H9 (cell line): ENCODE results near the gene PUM1. TPM values are rescaled to one million over a fixed set of nuclear protein-coding genes. Genes with fewer than 3 reads are reported as not detected.

Experiments
- DNase-seq: peaks from one replicate; pipeline ENCODE4 v3.0.0-alpha.2; 2017
- H2AFZ ChIP-seq: one replicate; pipeline ENCODE4 v1.6.1; 2013; ENCODE audit warnings: mild to moderate bottlenecking, low read length, control low read depth, moderate library complexity
- H2AK5ac ChIP-seq: 2 replicates; pipeline ENCODE4 v1.6.1; 2013; ENCODE audit warnings: low read length, control low read depth, mixed read lengths; ENCODE audit not compliant: insufficient read length
- H2BK120ac ChIP-seq: one replicate; pipeline ENCODE4 v1.6.1; 2013; ENCODE audit warnings: low read depth, mild to moderate bottlenecking, low read length, control low read depth, inconsistent platforms; ENCODE audit not compliant: poor library complexity, severe bottlenecking
- H2BK12ac ChIP-seq: 2 replicates; pipeline ENCODE4 v1.6.1; 2013; ENCODE audit warnings: low read length, control low read depth, mixed read lengths, low read depth; ENCODE audit not compliant: insufficient read length
- H2BK15ac ChIP-seq: 2 replicates; pipeline ENCODE4 v1.6.1; 2013; ENCODE audit warnings: low read depth, low read length, control low read depth
- H2BK20ac ChIP-seq: one replicate; pipeline ENCODE4 v1.6.1; 2013; ENCODE audit warnings: low read depth, mild to moderate bottlenecking, low read length, control low read depth, inconsistent platforms; ENCODE audit not compliant: poor library complexity, severe bottlenecking
- H2BK5ac ChIP-seq: 2 replicates; pipeline ENCODE4 v1.6.1; 2013; ENCODE audit warnings: low read length, control low read depth, mixed read lengths; ENCODE audit not compliant: insufficient read length
- H3K14ac ChIP-seq: 2 replicates; pipeline ENCODE4 v1.6.1; 2013; ENCODE audit warnings: low read length, control low read depth; ENCODE audit not compliant: insufficient read depth
- H3K18ac ChIP-seq: 2 replicates; pipeline ENCODE4 v1.6.1; 2013; ENCODE audit warnings: low read depth, mild to moderate bottlenecking, mixed read lengths, low read length, control low read depth; ENCODE audit not compliant: insufficient read length
- H3K23ac ChIP-seq: 2 replicates; pipeline ENCODE4 v1.6.1; 2013; ENCODE audit warnings: low read length, control low read depth, mixed read lengths, low read depth; ENCODE audit not compliant: insufficient read length
- H3K23me2 ChIP-seq: 2 replicates; pipeline ENCODE4 v1.6.1; 2013; ENCODE audit warnings: low read depth, mild to moderate bottlenecking, mixed read lengths, low read length, control low read depth; ENCODE audit not compliant: insufficient read length, poor library complexity, severe bottlenecking
- H3K27ac ChIP-seq: 2 replicates; pipeline ENCODE4 v1.5.1; 2013; ENCODE audit warnings: low read length, control low read depth, mixed read lengths, low read depth; ENCODE audit not compliant: insufficient read length
- H3K27me3 ChIP-seq: 2 replicates; pipeline ENCODE4 v1.6.1; 2013; ENCODE audit warnings: low read length, control low read depth, inconsistent platforms; ENCODE audit not compliant: insufficient read depth
- H3K4ac ChIP-seq: 2 replicates; pipeline ENCODE4 v1.6.1; 2013; ENCODE audit warnings: low read depth, mild to moderate bottlenecking, control low read depth, inconsistent platforms, low read length, moderate library complexity
- H3K4me1 ChIP-seq: 2 replicates; pipeline ENCODE4 v1.6.1; 2013; ENCODE audit warnings: low read length, control low read depth, inconsistent platforms; ENCODE audit not compliant: insufficient read depth
- H3K4me2 ChIP-seq: 2 replicates; pipeline ENCODE4 v1.6.1; 2013; ENCODE audit warnings: low read length, control low read depth, mixed read lengths; ENCODE audit not compliant: insufficient read length, insufficient read depth
- H3K56ac ChIP-seq: 2 replicates; pipeline ENCODE4 v1.6.1; 2013; ENCODE audit warnings: low read depth, mild to moderate bottlenecking, mixed read lengths, low read length, control low read depth; ENCODE audit not compliant: insufficient read length
- H3K79me1 ChIP-seq: 2 replicates; pipeline ENCODE4 v1.6.1; 2013; ENCODE audit warnings: low read depth, mild to moderate bottlenecking, moderate library complexity, low read length, control low read depth, inconsistent platforms; ENCODE audit not compliant: insufficient read depth, poor library complexity, severe bottlenecking
- H3K79me2 ChIP-seq: 2 replicates; pipeline ENCODE4 v1.6.1; 2013; ENCODE audit warnings: low read length, control low read depth, inconsistent platforms; ENCODE audit not compliant: insufficient read depth
- H3K9ac ChIP-seq: 2 replicates; pipeline ENCODE4 v1.6.1; 2013; ENCODE audit warnings: low read length, control low read depth, mixed read lengths; ENCODE audit not compliant: insufficient read length; ENCODE audit errors: extremely low read depth
- H3K9me3 ChIP-seq: one replicate; pipeline ENCODE4 v1.6.1; 2013; ENCODE audit warnings: low read depth, low read length, inconsistent platforms; ENCODE audit not compliant: control insufficient read depth
- H3T11ph ChIP-seq: one replicate; pipeline ENCODE4 v1.6.1; 2013; ENCODE audit warnings: mild to moderate bottlenecking, low read length, control low read depth, inconsistent platforms
- H4K20me1 ChIP-seq: one replicate; pipeline ENCODE4 v1.6.1; 2013; ENCODE audit not compliant: control insufficient read depth, insufficient read length, insufficient read depth
- H4K5ac ChIP-seq: 2 replicates; pipeline ENCODE4 v1.6.1; 2013; ENCODE audit warnings: low read depth, mild to moderate bottlenecking, mixed read lengths, low read length, control low read depth; ENCODE audit not compliant: insufficient read length
- H4K8ac ChIP-seq: replicated peaks from 2 replicates; pipeline ENCODE4 v1.6.1; 2013; ENCODE audit warnings: low read length, control low read depth, mixed read lengths, low read depth; ENCODE audit not compliant: insufficient read length
- H4K91ac ChIP-seq: 2 replicates; pipeline ENCODE4 v1.6.1; 2013; ENCODE audit warnings: low read depth, mild to moderate bottlenecking, moderate library complexity, mixed read lengths, low read length, control low read depth; ENCODE audit not compliant: insufficient read length
- H3K27ac Mint-ChIP-seq, 3 experiments: 2 replicates in 2 of 3; 3 replicates in 1 of 3; pipeline ENCODE4 v1.8.0; 2020 to 2021; ENCODE audit warnings: mixed read lengths in 3 of 3, mild to moderate bottlenecking in 1 of 3, moderate library complexity in 1 of 3
- H3K27me3 Mint-ChIP-seq: 2 replicates; pipeline ENCODE4 v1.8.0; 2021; ENCODE audit warnings: low read depth, mild to moderate bottlenecking, moderate library complexity, mixed read lengths
- H3K36me3 Mint-ChIP-seq, 3 experiments: 2 replicates in 2 of 3; 3 replicates in 1 of 3; pipeline ENCODE4 v1.8.0; 2020 to 2021; ENCODE audit warnings: low read depth in 3 of 3, mixed read lengths in 3 of 3; ENCODE audit not compliant: insufficient read depth in 1 of 3
- H3K4me1 Mint-ChIP-seq, 2 experiments: 2 replicates each; pipeline ENCODE4 v1.8.0; 2020; ENCODE audit warnings: mixed read lengths in 2 of 2
- H3K4me3 Mint-ChIP-seq, 2 experiments: 2 replicates in 1 of 2; 3 replicates in 1 of 2; pipeline ENCODE4 v1.8.0; 2020 to 2021; ENCODE audit warnings: mild to moderate bottlenecking in 2 of 2, mixed read lengths in 2 of 2, moderate library complexity in 1 of 2
- H3K9me3 Mint-ChIP-seq, 2 experiments: 2 replicates in 1 of 2; 3 replicates in 1 of 2; pipeline ENCODE4 v1.8.0; 2020; ENCODE audit warnings: mild to moderate bottlenecking in 2 of 2, mixed read lengths in 2 of 2, moderate library complexity in 1 of 2
- CTCF ChIP-seq: fragments of 200-600 bp; sonication (generic); conservative IDR thresholded peaks from 3 replicates; pipeline ENCODE4 v1.8.0; 2021; ENCODE audit warnings: antibody characterized with exemption, mild to moderate bottlenecking
- WGBS: extraction: QIAGEN DNeasy Blood & Tissue Kit; methylation state at CpG from one replicate; pipeline ENCODE4 v1.1.7; 2013; ENCODE audit warnings: missing lambda C conversion rate, low lambda C conversion rate, mixed read lengths; ENCODE audit not compliant: insufficient read length; ENCODE audit errors: extremely low coverage; 5-methylcytosine and 5-hydroxymethylcytosine counted together
- total RNA-seq: library from RNA; stranded (reverse); gene quantifications from 2 replicates; pipeline ENCODE4 v1.2.1, GENCODE V29; 2021

PUM1 gene
- total RNA-seq, 1 experiment from 2014 or later = 164 TPM

- no peak overlapping the region for H3K4me2 ChIP-seq
- no peaks in the 10 kb centered on the region for H3K23me2 ChIP-seq
- H3K56ac ChIP-seq = no peak overlapping the region
- H4K20me1 ChIP-seq = no peaks in the 10 kb centered on the region
- H3K27ac Mint-ChIP-seq = no peak overlapping the region; a peak in 1 of 7 replicates
- H3K36me3 Mint-ChIP-seq = peaks cover 28 to 69% (median 61%) of the 10 kb centered on the region in 3 experiments; a peak in 6 of 7 replicates
- peaks cover 18 to 26% of the 10 kb centered on the region in 2 experiments for H3K4me1 Mint-ChIP-seq
- H3K4me1 ChIP-seq = no peaks in the 10 kb centered on the region; the same call in 1 of the 2 replicates
- no peak overlapping the region for H2AK5ac ChIP-seq
- no peaks in the 10 kb centered on the region for H3K27me3 Mint-ChIP-seq
- H2BK120ac ChIP-seq = no peak overlapping the region
- no peak overlapping the region for H3K18ac ChIP-seq
- DNase-seq = no peak
- H2BK5ac ChIP-seq = no peak overlapping the region
- no peak for TF ChIP-seq CTCF
- H3K9me3 ChIP-seq = no peaks in the 10 kb centered on the region
- H3K79me1 ChIP-seq = peaks cover 5% of the 10 kb centered on the region
- H2BK15ac ChIP-seq = no peak overlapping the region
- no CpG with 5 or more reads among the region's 3 CpGs for WGBS
- no peak overlapping the region for H2BK20ac ChIP-seq
- H2BK12ac ChIP-seq = no peak overlapping the region
- no peak overlapping the region for H3T11ph ChIP-seq
- no peak overlapping the region for H4K5ac ChIP-seq
- peaks cover 80% of the 10 kb centered on the region for H3K79me2 ChIP-seq
- no peaks in the 10 kb centered on the region for H3K9me3 Mint-ChIP-seq
- no peak overlapping the region for H2AFZ ChIP-seq
- H3K14ac ChIP-seq = no peak overlapping the region
- H3K27ac ChIP-seq = no peak overlapping the region
- H3K4me3 Mint-ChIP-seq = no peak overlapping the region
- H3K4ac ChIP-seq = no peak overlapping the region
- no peak overlapping the region for H4K91ac ChIP-seq
- no peak overlapping the region for H3K9ac ChIP-seq
- H3K27me3 ChIP-seq = no peaks in the 10 kb centered on the region
- H3K23ac ChIP-seq = no peak overlapping the region
- H4K8ac ChIP-seq = no peak overlapping the region
These were observed 10.0 kb downstream of the PUM1 start for GRCh38 chr1:31055501-31055900.
